HG03060 (cell line): ENCODE data around the gene ABTB1.

Experiments
- ATAC-seq: cut with Tn5 transposase; IDR thresholded peaks from one replicate; pipeline ENCODE4 v1.9.1; 2021; ENCODE audit warnings: low read depth, moderate number of reproducible peaks; ENCODE audit not compliant: unreplicated experiment

Gene ABTB1

DNA sequence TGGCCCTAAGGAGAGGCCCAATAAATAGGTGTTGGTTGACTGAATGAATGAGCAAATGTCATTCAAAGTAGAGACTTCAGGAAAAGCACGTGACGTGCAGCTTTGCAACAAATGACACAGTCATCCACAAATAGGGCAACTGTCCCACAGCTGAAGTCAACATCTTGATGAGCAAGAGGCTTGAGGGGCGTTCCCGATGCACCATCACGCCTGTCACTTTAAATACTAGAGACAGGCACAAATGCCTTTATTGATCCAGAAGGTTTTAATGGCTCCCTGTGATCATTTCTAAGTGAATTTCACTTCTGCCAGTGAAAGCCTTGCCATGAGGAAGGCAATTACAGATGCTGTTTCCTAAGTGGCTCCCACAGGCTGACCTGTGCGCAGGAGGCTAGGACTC is 43.6 kb downstream of the ABTB1 start:
- ATAC-seq: no peak

DNA sequence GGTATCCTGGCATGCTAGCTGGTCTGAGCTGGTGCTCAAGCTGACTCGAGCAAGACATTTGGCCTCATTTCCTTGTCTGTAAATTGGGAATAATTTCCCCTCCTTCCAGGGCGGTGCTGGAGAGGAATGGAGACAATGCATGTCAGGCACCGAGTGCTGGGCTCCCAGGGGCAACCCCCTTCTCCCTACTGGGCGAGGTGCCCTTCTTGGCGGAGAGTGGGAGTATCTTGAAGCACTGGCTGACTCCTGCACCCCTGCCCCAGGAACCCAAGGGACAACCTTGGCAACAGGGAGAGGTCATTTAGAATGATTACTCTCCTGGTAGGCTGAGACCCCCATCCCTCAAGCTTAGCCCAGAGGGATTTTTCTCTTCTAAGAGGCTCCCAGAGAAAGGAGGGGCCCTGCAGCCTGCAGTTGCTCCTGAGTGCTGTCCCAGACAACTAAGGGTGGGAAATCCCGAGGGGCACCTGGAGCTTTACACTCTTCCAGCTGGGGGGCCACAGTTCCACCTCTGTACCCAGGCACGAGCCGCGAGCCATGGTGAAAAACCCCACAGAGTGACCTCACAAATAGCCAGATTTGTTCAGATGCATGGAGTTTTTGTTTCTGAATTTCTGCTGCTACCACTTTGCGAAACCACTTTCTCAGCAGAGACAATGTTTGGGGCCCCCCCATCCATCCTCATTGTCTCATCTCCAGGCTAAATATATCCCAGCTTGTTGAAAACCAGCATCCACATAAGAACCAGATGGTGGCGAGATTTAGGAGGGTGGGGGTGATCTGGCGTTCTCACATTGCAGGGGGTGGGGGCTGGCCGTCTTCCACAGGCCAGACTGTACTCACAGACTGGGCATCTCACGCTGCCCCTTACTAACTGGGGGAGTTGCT is 44.8 kb downstream of the ABTB1 start:
- ATAC-seq: no peak

DNA sequence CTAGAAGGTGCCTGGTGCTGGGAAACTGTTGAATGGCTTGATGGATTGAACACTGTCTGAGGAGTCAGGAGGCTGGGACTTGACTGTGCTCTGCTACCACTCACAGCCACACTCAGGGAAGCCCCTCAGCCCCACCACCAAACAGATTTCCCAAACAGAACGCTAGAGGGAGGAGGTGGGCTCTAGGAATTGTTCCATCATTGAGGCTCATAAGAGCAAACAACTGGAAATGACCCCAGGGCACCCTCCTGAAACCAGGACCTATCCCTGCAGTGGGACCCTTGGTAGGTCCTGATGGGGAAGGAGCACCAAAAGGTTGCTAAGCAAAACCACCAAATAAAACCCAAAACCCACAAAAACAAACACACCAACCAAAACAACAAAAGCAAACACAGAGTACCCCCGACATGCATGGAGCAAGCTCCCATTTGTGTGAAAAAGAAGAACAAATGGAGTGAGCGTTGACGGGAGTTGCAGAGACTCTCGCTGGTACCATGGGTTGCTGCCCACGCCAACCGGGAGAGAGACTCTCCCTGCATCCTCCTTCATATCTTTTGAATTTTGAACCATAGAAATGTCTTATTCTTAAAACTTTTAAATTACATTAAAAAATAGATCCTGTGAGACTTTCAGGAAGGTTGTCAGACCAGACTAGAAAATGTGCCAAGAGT is 45.6 kb downstream of the ABTB1 start:
- ATAC-seq: no peak

DNA sequence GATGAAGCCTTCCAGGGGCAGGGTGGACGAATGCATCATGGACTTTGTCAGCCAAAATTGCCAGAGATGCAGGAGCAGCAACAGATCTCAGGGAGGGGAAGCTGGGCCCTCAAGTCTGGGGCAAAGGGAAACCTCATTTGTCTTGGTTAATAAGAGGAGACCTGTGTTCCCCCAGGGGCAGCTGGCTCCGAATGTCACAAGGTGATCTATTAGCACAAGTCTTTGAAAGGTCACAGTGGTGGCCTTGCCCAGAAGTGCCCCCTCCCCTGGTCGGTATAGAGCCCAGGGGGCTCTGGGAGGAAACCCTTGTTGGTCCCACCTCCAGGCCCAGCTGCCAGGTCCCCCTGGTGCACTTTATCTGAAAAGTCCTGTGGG is 46.2 kb downstream of the ABTB1 start:
- no peak for ATAC-seq

DNA sequence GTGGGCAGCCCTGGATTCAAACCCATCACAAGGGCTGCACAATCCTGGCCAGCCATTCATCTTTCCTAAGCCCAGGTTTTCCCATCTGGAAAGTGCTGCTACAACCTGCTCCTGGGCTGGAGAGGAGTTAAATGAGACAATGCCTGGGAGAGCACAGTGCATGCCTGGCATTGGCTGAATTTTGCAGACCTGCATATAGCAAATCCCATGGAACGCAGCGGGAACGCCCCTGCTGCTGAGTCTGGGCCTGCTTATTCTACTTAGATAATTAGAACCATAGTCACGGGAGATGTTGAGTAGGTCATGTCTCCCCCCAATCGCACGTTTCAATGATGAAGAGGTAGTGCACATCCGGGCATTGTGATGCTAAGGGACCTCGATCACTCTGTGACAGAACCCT is 46.6 kb downstream of the ABTB1 start:
- no peak for ATAC-seq

DNA sequence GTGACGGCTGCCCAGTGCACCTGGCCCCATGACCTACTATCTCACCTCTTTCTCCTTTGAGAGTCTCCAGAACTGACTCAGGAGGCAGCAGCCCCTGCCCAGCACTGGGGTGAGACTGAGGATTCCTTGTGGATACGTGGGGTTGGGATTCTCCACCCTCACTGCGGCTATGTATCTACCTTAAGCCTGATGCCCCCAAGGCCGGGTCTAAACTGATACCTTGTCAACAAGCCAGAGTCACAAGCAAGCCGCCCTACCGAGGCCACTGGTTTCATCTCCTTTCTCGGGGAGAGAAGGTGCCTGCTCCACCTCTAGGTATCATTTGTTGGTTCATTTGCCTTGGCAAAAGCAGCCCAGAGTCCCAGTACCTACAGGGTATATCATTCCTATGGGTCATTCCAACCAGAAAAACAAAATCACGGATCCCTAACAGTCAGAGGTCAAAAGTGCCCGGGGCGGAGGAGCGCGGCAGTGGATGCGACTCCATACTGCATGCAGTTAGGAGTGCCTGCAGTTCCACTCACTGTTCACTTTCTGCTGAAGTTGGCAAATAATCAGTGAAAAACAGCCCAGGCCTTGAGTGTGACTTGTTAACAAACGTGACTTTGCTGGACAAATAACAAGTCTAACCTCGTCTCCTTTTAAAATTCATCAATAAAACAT is 47.5 kb downstream of the ABTB1 start:
- ATAC-seq: no peak

DNA sequence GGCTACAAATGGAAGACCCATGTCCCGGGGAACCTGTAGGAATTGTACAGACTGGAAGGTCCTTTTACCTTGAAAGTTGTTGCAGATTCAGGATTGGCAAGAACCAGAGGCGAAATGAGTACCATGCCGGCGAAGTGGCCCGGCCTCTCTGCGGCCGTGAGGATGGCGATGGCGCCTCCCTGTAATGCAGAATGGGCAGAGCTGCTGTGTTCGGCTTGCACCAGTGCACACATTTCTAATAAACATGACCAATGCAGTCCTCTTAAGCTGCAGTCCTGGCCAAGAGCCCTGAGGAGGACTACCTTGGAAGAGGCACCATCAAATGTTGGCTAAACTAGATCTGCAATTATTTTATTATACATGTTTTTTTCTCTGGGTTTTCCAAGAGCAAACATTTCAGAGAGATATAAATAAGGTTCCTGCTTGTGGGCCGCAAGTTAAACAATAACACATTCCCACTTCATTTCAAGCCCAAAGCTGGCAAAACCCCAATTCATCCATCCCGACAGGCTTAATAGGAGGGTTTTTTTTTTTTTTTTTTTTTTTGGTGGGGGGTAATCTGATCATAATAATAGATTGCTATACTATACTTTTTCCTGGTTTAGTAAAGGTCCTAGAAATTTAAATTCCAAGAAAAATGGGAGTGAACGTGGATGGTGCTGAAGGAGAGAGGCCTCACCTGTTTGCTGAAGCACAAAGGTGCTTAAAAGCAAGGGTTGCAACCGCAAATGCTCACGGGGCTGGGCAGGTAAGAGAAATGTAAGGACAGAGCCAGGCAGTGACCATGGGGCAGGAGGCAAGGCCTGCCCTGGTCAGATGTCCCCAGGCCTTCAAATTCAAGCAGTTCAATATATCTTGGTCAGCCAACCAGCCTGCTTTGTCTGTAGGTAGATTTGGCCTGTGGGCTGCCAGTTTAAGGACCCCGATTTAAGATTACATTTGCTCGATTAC is 48.5 kb downstream of the ABTB1 start:
- no peak for ATAC-seq

DNA sequence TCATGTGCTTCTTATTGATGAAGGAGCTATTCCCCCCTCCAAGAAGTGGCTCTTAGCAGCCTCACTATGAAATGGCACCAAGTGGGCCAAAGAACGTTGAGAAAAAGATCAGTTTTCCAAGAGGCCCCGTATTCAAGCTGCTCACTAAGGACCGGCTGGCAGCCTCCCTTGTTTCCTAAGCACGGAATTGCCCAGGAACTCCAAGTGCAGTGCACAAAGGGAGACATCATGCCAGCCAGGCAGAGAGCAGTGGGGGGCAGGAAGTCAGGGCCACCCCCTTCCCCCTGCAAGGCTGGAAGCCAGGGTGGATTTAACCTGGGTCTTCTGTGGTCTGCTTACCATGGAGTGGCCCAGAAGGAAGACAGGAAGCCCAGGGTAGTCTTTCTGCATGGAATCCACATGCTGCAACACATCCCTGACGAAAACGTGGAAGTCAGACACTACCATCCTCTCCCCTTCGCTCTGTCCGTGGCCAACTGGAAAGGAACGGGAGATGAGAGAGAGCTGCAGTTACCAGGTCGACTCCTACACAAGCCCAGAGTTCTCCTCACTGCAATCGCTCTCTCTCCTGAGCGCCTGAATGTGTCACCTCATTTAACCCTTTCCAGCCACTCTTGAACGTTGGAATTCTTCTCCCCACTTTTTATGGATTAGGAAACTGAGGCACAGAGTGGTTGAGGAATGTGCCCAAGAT is 49.5 kb downstream of the ABTB1 start:
- ATAC-seq: no peak

DNA sequence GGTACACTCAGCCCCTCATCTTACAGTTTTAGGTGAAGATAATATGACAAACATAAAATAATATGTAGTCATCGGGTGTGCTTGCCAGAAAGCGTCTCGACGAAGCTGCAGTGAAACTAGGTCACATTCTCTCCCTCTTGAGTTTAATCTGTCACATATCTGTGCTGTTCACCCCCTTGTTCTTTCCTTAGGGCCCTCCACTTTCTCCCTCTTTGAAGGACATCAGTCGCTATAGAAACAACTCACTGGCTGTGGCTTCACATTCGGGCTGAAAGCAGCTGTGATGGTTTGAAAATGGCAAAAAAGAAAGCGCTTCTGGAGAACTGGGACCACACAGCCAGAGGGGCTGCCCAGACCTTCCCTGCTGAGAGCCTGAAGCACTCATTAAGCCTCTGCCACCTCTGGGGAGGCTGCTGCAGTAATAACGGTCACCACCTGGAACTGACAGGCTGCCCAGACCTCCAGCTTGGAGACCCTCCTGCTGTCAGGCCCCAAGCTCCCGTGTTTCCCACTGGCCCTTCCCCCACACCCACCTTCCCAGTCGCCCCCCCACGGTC is 50.3 kb downstream of the ABTB1 start:
- ATAC-seq: no peak

DNA sequence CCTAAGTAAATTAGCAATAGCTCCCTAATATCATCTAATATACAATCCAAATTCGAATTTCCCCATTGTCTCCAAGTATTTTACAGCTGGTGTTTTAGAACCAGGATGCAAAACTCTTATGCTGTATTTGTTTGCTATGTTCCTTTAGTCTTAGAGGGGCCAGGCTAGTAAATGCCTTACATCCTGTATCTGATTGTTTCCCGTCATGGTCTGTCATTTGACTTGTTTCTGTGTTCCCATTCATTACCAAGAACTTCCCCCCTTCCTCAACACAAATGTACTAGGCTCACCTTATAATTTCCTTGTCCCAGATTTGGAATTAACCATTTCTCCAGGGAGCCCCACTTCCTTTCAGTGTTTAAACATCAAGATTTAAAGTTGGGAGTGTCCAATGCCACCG is 54.1 kb downstream of the ABTB1 start:
- no peak for ATAC-seq

DNA sequence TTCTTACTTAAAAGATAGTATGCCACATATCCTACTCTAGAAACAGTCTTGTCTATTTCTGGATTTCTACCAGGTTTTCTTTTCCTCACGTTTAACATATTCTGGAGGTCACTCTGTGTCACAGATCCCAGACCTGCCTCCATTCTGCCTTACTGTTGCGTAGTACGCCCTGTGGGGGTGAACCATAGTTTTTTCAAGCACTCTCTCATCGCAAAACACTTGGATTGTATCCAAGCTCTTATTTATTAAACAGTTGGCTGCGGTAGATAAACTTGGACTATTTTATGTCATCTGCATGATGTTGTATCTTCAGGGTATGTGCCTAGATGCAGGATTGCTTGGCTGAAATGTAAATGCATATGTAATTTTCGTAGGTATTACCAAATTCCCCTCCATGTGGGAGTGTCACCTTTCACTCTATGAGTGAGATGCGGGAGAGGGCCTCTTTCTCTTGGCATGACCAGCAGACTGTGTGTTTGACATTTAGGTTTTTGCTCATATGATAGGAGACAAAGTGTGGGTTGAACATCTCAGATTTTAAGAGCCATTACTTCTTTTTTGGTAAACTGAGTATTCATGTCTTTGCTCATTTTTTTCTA is 55.8 kb downstream of the ABTB1 start:
- no peak for ATAC-seq

DNA sequence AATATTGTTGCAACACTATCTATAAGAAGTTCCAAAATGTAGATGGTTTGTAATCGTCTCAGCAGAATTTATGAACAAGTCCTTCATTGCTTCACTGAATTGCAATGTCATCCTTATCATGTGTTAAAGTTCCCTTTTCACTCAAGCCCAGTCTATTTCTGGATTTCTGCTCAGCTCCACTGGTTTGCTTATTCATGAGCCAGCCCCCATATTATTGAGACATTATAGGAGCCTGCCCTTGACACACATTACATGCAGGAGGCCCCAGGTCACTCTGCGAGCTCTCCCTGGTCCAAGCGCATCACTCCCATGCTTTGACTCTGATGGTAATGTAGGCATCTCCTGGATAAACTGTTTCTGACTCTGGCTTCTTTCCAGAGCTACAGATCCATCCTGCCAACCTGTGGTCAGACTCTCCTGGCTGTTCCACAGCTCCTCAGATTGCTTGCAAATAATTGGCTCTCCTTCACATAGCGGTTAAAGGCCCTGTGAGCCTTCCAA is 56.9 kb downstream of the ABTB1 start:
- ATAC-seq: no peak

DNA sequence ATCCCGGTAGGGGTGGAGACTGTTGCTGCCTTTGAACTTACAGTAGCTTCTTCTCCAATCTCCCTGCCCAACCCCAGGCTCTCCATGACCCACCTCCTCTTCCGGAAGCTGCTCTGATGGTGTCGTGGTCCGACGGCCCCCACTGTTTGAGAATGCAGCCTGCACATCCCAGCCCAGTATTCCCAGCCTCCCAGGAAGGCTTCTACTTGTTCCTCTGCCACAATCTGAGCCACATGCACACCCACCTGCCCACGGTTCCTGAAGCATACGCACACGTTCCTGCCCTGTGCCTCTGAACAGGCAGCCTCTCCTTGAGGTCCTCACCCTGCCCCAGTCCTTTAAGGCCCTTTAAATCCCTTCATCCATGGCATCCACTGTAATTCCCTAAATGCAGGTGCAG is 57.4 kb downstream of the ABTB1 start:
- no peak for ATAC-seq
